ENCODE data around the gene AGBL2.
A peak's percentile ranks its signal among the peaks of the same experiment; 100 is the strongest.
"Not testable (repeated sequence)": the region's sequence is repeated elsewhere in the genome, so short reads cannot be mapped to it uniquely, and the experiment has no call there.

Gene AGBL2

DNA sequence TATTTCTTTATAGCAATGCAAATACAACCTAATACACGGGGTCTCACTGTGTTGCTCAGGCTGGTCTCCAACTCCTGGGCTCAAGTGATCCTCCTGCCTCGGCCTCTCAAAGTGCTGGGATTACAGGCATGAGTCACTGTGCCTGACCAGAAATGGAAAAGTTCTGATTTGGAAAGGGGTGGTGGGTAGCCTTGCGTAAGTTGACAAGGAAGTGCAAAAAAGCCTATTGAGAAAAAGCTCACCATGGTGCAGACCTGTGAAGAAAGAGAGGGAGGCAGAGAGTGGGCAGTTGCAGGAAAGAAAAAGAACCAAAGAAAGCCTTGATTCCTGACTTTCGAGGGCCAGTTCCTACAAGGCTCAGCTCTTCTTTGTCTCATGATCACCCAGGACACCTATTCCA lies 27.1 kb downstream of the AGBL2 start:
- peak; percentile 32 to 69 (median 60) for DNase-seq

DNA sequence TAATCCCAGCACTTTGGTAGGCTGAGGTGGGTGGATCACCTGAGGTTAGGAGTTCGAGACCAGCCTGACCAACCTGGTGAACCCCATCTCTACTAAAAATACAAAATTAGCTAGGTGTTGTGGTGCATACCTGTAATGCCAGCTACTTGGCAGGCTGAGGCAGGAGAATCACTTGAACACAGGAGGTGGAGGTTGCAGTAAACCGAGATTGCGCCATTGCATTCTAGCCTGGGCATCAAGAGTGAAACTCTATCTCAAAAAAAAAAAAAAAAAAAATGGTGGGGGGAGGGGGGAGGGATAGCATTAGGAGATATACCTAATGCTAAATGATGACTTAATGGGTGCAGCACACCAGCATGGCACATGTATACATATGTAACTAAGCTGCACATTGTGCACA lies 28.5 kb downstream of the AGBL2 start:
- not testable (repeated sequence) for DNase-seq

- DNase-seq, result peak; percentile 10 to 56 (median 40)
Measured at GRCh38 chr11:47686151-47686550, 29.0 kb downstream of the AGBL2 start.

DNA sequence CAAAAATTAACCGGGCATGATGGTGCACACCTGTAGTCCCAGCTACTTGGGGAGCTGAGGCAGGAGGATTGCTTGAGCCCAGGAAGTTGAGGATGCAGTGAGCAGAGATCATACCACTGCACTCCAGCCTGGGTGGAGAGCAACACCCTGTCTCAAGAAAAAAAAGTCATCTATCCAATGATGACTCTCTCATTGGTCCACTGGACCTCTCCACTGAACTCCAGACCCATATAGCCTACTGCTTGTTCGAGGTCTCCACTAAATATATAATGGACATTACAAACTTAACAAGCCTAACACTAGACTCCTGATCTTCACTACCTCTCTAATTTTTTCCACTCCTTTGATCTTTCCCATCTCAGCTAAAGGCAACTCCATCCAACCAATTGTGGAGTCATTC lies 39.3 kb downstream of the AGBL2 start:
- no peak for DNase-seq

- no peak for DNase-seq
Measured at GRCh38 chr11:47672283-47672730, 42.9 kb downstream of the AGBL2 start.

- no peak for DNase-seq
Measured at GRCh38 chr11:47669856-47670255, 45.3 kb downstream of the AGBL2 start.

GRCh38 chr11:47668665-47669064 lies 46.5 kb downstream of the AGBL2 start:
- no peak for DNase-seq

DNA sequence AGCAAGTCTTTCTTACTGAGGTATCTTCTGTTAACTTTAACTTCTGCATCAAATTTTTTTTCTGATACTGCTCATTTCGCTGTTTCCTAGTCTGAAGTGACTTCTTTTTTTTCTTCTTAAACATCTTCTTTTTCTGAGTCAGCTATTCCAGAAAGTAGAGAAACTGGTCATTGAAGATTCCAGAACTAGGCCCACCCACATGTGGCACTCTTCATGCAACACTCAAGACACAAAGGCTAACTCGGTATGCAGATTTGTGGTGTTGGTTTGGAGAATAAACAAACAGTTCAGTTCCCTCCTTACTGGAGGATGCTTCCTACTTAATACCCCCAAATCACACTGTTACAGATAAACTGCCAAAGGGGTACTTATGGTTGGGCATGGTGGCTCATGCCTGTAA lies 47.6 kb downstream of the AGBL2 start:
- peak in 1 of 4 experiments; percentile 30 for DNase-seq

GRCh38 chr11:47667135-47667534 lies 48.0 kb downstream of the AGBL2 start:
- no peak for DNase-seq

DNA sequence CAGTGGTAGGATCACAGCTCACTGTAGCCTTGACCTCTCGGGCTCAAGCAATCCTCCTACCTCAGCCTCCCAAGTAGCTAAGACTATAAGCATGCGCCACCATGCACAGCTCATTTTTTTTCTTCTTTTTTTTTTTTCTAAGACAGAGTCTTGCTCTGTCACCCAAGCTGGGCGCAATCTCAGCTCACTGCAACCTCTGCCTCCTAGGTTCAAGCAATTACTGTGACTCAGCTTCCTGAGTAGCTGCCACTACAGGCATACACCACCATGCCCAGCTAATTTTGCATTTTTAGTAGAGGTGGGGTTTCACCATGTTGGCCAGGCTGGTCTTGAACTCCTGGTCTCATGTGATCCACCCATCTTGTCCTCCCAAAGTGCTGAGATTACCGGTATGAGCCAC lies 50.2 kb downstream of the AGBL2 start:
- DNase-seq, result peak in 3 of 4 experiments; percentile 24 to 40 (median 26)

DNA sequence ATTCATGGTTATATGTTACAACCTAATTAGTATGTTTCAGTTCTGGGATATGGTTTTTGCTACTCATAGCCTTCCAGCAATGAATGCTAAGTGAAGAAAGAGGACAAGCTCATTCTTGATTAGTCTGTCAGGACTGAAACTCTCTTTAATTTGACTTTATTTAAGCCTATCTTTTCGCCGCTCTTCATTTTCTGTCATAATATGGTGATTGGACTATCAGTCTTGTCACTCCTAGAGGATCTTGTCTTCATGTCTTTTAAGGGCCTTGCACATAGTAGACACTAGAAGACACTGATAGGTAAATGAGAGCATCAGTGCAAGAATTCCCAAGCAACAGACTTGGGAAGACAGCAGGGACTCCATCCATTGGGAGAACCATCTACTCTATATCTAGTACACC lies 53.9 kb downstream of the AGBL2 start:
- no peak for DNase-seq

DNA sequence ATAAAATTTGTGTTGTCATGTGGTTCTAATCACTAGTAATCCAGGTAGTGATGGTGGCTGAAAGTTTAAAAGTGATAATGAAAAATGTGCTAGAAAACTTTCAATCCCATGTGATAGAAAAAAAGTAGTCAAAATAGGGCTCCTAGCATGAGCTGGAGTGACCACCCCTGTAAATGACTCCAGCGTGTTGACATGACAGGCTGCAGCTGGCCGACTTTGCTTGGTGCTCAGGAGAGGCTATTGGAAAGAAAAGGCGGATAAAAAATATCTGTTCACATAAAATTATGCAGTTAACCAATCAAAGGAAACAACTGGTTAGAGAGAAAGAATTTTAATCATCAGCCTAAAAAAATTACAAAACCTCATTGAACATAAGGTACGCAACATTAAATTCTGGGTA lies 55.9 kb downstream of the AGBL2 start:
- DNase-seq, result no peak

DNA sequence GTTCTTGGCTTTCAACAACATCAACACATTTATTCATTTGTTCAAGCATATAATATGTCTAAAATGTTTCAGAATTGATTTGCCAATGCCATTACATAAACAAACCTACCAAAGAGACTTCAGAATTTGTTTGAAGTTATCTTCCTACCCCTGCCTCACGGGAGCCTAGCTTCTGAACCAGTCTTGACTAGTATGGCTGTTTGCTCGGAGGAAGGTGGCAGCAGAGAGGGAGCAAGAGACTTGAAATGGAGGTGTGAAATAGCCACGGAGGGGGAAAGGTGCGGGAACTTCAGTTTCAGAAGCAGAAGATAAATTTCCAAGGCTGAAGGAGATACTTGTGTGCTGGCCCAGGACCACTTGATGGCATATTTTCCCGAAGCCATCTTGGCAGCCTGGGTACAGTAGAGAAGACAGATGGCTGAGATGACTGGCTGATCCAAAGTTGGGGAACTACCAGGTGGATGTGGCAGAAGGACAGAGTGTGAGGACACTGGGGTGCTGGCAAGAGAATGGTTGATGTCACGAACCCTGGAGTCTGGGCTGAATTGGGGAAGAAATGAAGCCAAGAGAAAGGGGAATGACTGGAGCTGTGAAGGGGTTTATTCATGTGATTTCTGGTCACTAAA lies 58.8 kb downstream of the AGBL2 start:
- no peak for DNase-seq

GRCh38 chr11:47651818-47652469 lies 63.2 kb downstream of the AGBL2 start:
- no peak for DNase-seq

DNA sequence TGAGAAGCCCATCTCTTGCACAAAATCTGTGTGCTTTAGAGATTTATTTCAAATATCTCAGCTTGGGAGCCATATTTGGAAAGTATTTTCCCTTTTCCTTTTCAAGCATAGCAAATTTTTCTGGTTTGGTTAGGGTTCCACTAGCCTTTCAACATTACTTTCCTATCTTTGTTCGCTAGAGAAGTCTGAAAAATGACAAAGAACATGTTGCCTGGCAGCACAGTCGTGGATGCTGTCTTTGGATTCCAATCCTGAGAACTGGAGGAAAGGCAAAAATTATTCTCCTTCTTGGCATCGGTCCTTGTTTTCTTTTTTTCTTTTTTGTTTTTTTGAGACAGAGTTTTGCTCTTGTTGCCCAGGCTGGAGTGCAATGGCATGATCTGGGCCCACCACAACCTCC lies 65.9 kb downstream of the AGBL2 start:
- DNase-seq, result no peak

- DNase-seq, result no peak
Measured at GRCh38 chr11:47646019-47646418, 69.2 kb downstream of the AGBL2 start.

DNA sequence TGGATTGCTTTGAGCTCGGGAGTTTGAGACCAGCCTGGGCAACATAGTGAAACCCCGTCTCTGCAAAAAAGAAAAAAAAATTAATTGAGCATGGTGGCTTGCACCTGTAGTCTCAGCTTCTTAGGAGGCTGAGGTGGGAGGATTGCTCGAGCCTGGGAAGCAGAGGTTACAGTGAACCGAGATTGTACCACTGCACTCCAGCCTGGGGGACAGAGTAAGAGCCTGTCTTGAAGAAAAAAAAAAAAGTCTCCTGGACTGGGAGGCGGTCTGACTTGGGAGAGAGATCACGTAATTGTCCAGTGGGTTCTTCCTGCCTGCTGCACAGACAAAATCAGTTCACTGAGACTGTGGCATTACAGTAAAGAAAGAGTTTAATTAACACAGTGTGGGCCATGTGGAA lies 69.7 kb downstream of the AGBL2 start:
- no peak for DNase-seq

GRCh38 chr11:47642099-47642855 lies 72.9 kb downstream of the AGBL2 start, which contains the start of gene MTCH2:
Gene MTCH2 (minus strand): TSS chr11:47642559. CDS start chr11:47642465, 94 bp downstream.
- peak; percentile 99 for DNase-seq

- peak in 3 of 4 experiments; percentile 9 to 19 (median 14) for DNase-seq
Measured at GRCh38 chr11:47641600-47642098, 73.5 kb downstream of the AGBL2 start.

GRCh38 chr11:47640506-47640905 lies 74.7 kb downstream of the AGBL2 start:
- not testable (repeated sequence) for DNase-seq

DNA sequence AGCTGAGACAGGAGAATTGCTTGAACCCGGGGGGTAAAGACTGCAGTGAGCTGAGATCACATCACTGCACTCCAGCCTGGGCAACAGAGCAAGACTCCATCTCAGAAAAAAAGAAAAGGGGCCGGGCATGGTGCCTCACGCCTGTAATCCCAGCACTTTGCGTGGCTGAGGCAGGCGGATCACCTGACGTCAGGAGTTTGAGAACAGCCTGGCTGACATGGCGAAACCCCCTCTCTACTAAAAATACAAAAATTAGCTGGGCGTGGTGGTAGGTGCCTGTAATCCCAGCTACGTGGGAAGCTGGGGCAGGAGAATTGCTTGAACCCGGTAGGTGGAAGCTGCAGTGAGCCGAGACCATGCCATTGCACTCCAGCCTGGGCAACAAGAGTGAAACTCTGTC lies 78.8 kb downstream of the AGBL2 start:
- DNase-seq, result not testable (repeated sequence)

- DNase-seq, result no peak
Measured at GRCh38 chr11:47631473-47631872, 83.7 kb downstream of the AGBL2 start.

DNA sequence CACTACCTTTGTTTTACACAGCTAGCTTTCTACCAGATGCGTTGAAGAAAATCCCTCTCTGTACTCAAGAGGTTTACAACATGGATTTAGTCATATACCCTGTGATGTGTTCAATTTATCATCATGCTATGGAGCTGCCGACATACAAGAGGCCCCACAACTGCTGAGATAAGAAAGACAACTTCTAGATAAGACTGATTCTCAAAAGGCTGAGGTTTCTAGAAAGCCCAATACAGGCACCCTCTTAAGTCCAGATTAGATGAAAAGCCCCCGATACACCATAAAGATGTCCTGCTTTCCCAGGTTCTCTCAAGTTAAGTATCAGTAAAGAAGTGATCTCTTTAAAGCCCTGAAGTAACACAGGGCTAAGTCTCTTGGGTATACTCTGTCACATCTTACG lies 87.1 kb downstream of the AGBL2 start:
- no peak for DNase-seq
